ENCODE data around the gene USP13. TPM values are rescaled to one million over a fixed set of nuclear protein-coding genes. Genes with fewer than 3 reads are reported as not detected.

The USP13 gene
- total and polyA plus RNA-seq, 2 of the 13 experiments (the other 11 are each of a cell fraction or from before 2014, with no cell fraction given): 15.9 to 36.7 TPM

- 0 out of 2 replicates have a peak, but pooled peaks have one; percentile 50 for TF ChIP-seq ZBTB37 (CRISPR knock-in tag; IDR thresholded peaks at IDR 0.05)
- peak; percentile 43; the same call in 1 of the 2 replicates for TF ChIP-seq MTA1 (CRISPR knock-in tag; IDR thresholded peaks at IDR 0.05; ENCODE audit: borderline replicate concordance)
- peak; percentile 29; the same call in 1 of the 2 replicates for TF ChIP-seq WIZ (CRISPR knock-in tag; IDR thresholded peaks at IDR 0.05)
- no peak for TF ChIP-seq ZNF263 (CRISPR knock-in tag; IDR thresholded peaks at IDR 0.05)
- peak; percentile 65 for TF ChIP-seq SRSF1 (optimal IDR thresholded peaks at IDR 0.05; ENCODE audit: low read depth, low read length)
- 0 out of 2 replicates have a peak, but pooled peaks have one; percentile 69 for TF ChIP-seq ESRRA (CRISPR knock-in tag; IDR thresholded peaks at IDR 0.05; ENCODE audit: low read depth)
- no peak for TF ChIP-seq EP300 (IDR thresholded peaks at IDR 0.05; ENCODE audit: low read depth in 2 of 2, low read length in 2 of 2)
- TF ChIP-seq EP300 (CRISPR knock-in tag; IDR thresholded peaks at IDR 0.05; ENCODE audit: borderline replicate concordance): peak; percentile 35; the same call in 1 of the 2 replicates
- TF ChIP-seq ZNF317 (CRISPR knock-in tag; IDR thresholded peaks at IDR 0.05): 0 out of 2 replicates have a peak, but pooled peaks have one; percentile 66
- TF ChIP-seq ARID5B (CRISPR knock-in tag; IDR thresholded peaks at IDR 0.05): 0 out of 2 replicates have a peak, but pooled peaks have one; percentile 34
- peak; percentile 69; the same call in 1 of the 2 replicates for TF ChIP-seq CREB3 (CRISPR knock-in tag; IDR thresholded peaks at IDR 0.05)
- TF ChIP-seq MXD1 (CRISPR knock-in tag; IDR thresholded peaks at IDR 0.05): peak; percentile 88
- 0 out of 2 replicates have a peak, but pooled peaks have one; percentile 39 for TF ChIP-seq ZFP37 (CRISPR knock-in tag; IDR thresholded peaks at IDR 0.05; ENCODE audit: borderline replicate concordance)
- 0 out of 2 replicates have a peak, but pooled peaks have one; percentile 38 for TF ChIP-seq ZNF83 (CRISPR knock-in tag; IDR thresholded peaks at IDR 0.05; ENCODE audit: borderline replicate concordance)
- peak; percentile 29 for TF ChIP-seq YY1 (IDR thresholded peaks at IDR 0.05; ENCODE audit: insufficient read depth, insufficient replicate concordance, low read depth, low read length)
- TF ChIP-seq GMEB2 (CRISPR knock-in tag; IDR thresholded peaks at IDR 0.05; ENCODE audit: low read depth): no peak
- TF ChIP-seq MXD4 (CRISPR knock-in tag; IDR thresholded peaks at IDR 0.05): peak; percentile 61; the same call in 1 of the 2 replicates
- 0 out of 2 replicates have a peak, but pooled peaks have one; percentile 30 for TF ChIP-seq MEIS1 (CRISPR knock-in tag; IDR thresholded peaks at IDR 0.05; ENCODE audit: borderline replicate concordance)
- peak; percentile 53 for TF ChIP-seq ZNF331 (CRISPR knock-in tag; IDR thresholded peaks at IDR 0.05)
- peak; percentile 27 for TF ChIP-seq SAP130 (CRISPR knock-in tag; IDR thresholded peaks at IDR 0.05; ENCODE audit: low read depth)
- peak; percentile 80 for TF ChIP-seq ZFY (CRISPR knock-in tag; IDR thresholded peaks at IDR 0.05)
Observed at GRCh38 chr3:179653096-179653797, 407 bp downstream of the USP13 start (continued).

All from HepG2 (cell line).